Osteoblast (primary cell): ENCODE measurements around the gene EFNA5. TPM values are rescaled to one million over a fixed set of nuclear protein-coding genes. Genes with fewer than 3 reads are reported as not detected.
"Not testable (repeated sequence)": the region's sequence is repeated elsewhere in the genome, so short reads cannot be mapped to it uniquely, and the experiment has no call there.

ENCODE experiments used
- DNase-seq: peaks from one replicate; pipeline ENCODE4 v3.0.0; 2011; ENCODE audit warnings: low spot score, mixed read lengths; ENCODE audit not compliant: insufficient read length; ENCODE audit errors: missing footprints
- H2AFZ ChIP-seq: 2 replicates; pipeline ENCODE4 v1.6.0; 2011; ENCODE audit warnings: mild to moderate bottlenecking, low read length
- H3K27ac ChIP-seq: 2 replicates; pipeline ENCODE4 v1.5.1; 2011; ENCODE audit warnings: mild to moderate bottlenecking, low read depth, low read length, moderate library complexity
- H3K27me3 ChIP-seq: 2 replicates; pipeline ENCODE4 v1.6.0; 2012; ENCODE audit warnings: mild to moderate bottlenecking, control low read depth, inconsistent platforms, low read length, moderate library complexity; ENCODE audit not compliant: insufficient read depth
- H3K36me3 ChIP-seq: 2 replicates; pipeline ENCODE4 v1.5.1; 2011; ENCODE audit warnings: mild to moderate bottlenecking, low read length, control low read depth, moderate library complexity; ENCODE audit not compliant: insufficient read depth
- H3K4me1 ChIP-seq: 2 replicates; pipeline ENCODE4 v1.5.1; 2011; ENCODE audit warnings: mild to moderate bottlenecking, low read length, control low read depth, moderate library complexity; ENCODE audit not compliant: insufficient read depth
- H3K4me2 ChIP-seq: 2 replicates; pipeline ENCODE4 v1.6.0; 2011; ENCODE audit warnings: mild to moderate bottlenecking, low read length; ENCODE audit not compliant: insufficient read depth
- H3K4me3 ChIP-seq: fragments of 200-600 bp; sonication (generic); 3 replicates; pipeline ENCODE4 v1.5.1; 2012; ENCODE audit warnings: mild to moderate bottlenecking, low read length, inconsistent platforms; ENCODE audit not compliant: insufficient read depth
- H3K79me2 ChIP-seq: 2 replicates; pipeline ENCODE4 v1.6.0; 2012; ENCODE audit warnings: mild to moderate bottlenecking, low read length, control low read depth, inconsistent platforms; ENCODE audit not compliant: insufficient read depth
- H3K9me3 ChIP-seq: 2 replicates; pipeline ENCODE4 v1.5.1; 2011; ENCODE audit warnings: low read depth, low read length, control low read depth
- H4K20me1 ChIP-seq: 2 replicates; pipeline ENCODE4 v1.6.0; 2012; ENCODE audit warnings: mild to moderate bottlenecking, low read length, control low read depth; ENCODE audit not compliant: insufficient read depth
- CTCF ChIP-seq: IDR thresholded peaks from 2 replicates; pipeline ENCODE4 v1.5.1; 2011; ENCODE audit warnings: mild to moderate bottlenecking, low read depth, low read length, moderate library complexity; ENCODE audit errors: extremely low read depth
- total RNA-seq: library from RNA; depleted of rRNA; stranded (reverse); fragments of >200 nt; gene quantifications from 2 replicates; pipeline ENCODE4 v1.2.3, GENCODE V29; 2012

The EFNA5 gene
- total RNA-seq, 1 donor, result 12.3 TPM

DNA sequence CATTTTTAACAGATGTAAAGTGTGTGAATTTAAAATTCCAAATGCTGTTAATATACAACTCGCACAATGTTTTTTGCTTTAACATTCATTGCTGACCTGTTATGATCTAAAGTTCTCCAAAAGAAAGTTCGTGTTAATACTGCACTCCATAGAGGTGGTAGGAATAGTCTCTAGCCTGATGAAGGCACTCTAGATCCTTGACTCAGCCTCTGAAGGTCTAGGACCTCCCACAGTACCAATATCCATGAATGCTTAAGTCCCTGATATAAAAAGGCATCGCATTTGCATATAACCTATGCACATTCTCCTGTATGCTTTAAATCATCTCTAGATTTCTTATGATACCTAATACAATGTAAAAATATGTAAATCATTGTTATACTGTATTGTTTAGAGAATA lies 213.6 kb downstream of the EFNA5 start:
- H3K4me3 ChIP-seq, result no peak overlapping the region
- no peak for DNase-seq
- peaks cover 8% of the 10 kb centered on the region for H3K4me1 ChIP-seq
- no peaks in the 10 kb centered on the region for H3K36me3 ChIP-seq
- no peaks in the 10 kb centered on the region for H3K27me3 ChIP-seq
- TF ChIP-seq CTCF, result no peak
- H4K20me1 ChIP-seq, result no peaks in the 10 kb centered on the region
- H3K79me2 ChIP-seq, result no peaks in the 10 kb centered on the region
- no peak overlapping the region for H2AFZ ChIP-seq
- H3K27ac ChIP-seq, result no peak overlapping the region
- no peak overlapping the region for H3K4me2 ChIP-seq
- no peaks in the 10 kb centered on the region for H3K9me3 ChIP-seq

DNA sequence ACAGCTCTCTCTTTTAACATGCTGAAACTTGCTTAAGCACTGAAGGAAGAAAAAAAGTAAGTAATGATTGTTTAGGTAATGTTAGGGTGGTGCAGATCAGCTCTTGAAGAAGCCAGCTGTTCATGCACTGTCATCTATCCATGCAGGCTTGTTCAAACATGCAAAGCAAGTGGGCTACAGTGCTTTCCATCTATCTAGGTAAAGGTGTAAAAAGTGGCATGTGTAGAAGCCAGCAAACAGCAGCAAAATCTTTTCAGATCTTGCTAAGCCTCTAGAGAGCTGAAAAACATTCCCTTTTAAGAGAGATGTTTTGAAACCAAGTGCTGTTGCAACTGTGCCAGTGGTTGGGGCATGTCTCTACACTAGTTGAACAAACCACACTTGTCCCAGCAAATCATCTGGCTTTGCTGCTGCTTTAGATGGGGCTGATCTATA lies 214.4 kb downstream of the EFNA5 start:
- Histone ChIP-seq H3K27ac (no peak overlapping the region), H3K79me2 (no peaks in the 10 kb centered on the region), H2AFZ (no peak overlapping the region), H3K9me3 (no peaks in the 10 kb centered on the region), H3K4me2 (no peak overlapping the region), H4K20me1 (no peaks in the 10 kb centered on the region), H3K4me1 (peaks cover 8% of the 10 kb centered on the region), H3K4me3 (no peak overlapping the region), H3K27me3 (no peaks in the 10 kb centered on the region), H3K36me3 (no peaks in the 10 kb centered on the region)
- TF ChIP-seq CTCF, result no peak
- no peak for DNase-seq

DNA sequence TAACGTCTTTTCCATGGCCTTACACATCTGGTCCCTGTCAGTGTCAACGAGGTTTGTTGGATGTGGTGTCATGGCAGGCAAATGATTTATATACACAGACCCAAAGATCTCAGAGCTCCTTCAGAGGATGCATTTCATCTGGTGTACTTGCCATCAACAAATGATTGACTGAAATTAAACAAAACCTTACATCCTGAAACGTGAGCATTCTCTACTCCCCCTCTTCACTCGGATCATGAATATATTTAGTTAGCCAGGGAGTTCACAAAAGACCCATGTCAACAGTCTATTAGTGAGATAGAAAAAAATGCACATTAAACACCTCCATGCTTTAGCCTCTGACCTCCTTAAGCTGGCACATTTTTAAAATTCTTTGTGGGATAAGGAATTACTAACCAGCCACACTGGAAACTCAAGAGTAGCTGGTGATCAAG lies 215.6 kb downstream of the EFNA5 start:
- H3K36me3 ChIP-seq, result no peaks in the 10 kb centered on the region
- H3K79me2 ChIP-seq, result no peaks in the 10 kb centered on the region
- H3K4me2 ChIP-seq, result no peak overlapping the region
- H3K27me3 ChIP-seq, result no peaks in the 10 kb centered on the region
- H3K4me3 ChIP-seq, result no peak overlapping the region
- no peak overlapping the region for H3K27ac ChIP-seq
- H3K4me1 ChIP-seq, result peaks cover 8% of the 10 kb centered on the region
- no peak for TF ChIP-seq CTCF
- H4K20me1 ChIP-seq, result no peaks in the 10 kb centered on the region
- no peak for DNase-seq
- no peak overlapping the region for H2AFZ ChIP-seq
- H3K9me3 ChIP-seq, result no peaks in the 10 kb centered on the region

GRCh38 chr5:107451827-107452226 lies 218.9 kb downstream of the EFNA5 start:
- DNase-seq, H3K4me3 ChIP-seq, H3K4me1 ChIP-seq, H2AFZ ChIP-seq, H3K27ac ChIP-seq, H3K4me2 ChIP-seq, H3K79me2 ChIP-seq, H3K9me3 ChIP-seq, H3K36me3 ChIP-seq, H4K20me1 ChIP-seq, H3K27me3 ChIP-seq: not testable (repeated sequence)
